AG09319 (cell line): ENCODE data around the gene IL1RAPL1.

Experiments
- DNase-seq: peaks from one replicate; pipeline ENCODE4 v3.0.0-alpha.2; 2010; ENCODE audit warnings: low read depth; ENCODE audit errors: extremely low read depth
- TF ChIP-seq, protein P1 (sequence below): IDR thresholded peaks from 2 replicates; pipeline ENCODE4 v1.5.1; 2011; ENCODE audit warnings: low read depth, mild to moderate bottlenecking, inconsistent platforms, low read length, moderate library complexity

IL1RAPL1 gene

DNA sequence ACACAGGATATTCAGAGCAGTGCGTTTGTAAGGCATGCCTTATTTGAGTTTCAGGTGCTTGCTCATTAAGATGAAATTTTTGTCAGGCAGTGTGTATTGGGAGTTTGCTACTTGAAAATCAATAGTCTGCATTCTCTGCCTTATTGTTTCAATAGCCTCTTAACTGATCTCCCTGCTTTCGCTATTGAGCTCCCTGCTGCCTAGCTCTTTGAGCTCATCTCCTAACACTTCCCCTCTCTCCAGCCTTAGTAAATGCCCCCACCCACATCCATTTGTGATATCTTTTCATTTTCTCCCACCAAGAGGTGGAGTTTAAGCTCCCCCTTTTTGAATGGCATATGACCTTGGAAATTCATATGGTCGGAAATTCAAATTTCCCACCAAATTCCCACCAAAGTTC, 256.6 kb downstream of the IL1RAPL1 start:
- TF ChIP-seq, protein P1, sequence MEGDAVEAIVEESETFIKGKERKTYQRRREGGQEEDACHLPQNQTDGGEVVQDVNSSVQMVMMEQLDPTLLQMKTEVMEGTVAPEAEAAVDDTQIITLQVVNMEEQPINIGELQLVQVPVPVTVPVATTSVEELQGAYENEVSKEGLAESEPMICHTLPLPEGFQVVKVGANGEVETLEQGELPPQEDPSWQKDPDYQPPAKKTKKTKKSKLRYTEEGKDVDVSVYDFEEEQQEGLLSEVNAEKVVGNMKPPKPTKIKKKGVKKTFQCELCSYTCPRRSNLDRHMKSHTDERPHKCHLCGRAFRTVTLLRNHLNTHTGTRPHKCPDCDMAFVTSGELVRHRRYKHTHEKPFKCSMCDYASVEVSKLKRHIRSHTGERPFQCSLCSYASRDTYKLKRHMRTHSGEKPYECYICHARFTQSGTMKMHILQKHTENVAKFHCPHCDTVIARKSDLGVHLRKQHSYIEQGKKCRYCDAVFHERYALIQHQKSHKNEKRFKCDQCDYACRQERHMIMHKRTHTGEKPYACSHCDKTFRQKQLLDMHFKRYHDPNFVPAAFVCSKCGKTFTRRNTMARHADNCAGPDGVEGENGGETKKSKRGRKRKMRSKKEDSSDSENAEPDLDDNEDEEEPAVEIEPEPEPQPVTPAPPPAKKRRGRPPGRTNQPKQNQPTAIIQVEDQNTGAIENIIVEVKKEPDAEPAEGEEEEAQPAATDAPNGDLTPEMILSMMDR, result no peak
- DNase-seq, result no peak

- no peak for DNase-seq
- TF ChIP-seq, protein P1, result no peak
Measured at GRCh38 chrX:28847423-28847822, 260.2 kb downstream of the IL1RAPL1 start.

DNA sequence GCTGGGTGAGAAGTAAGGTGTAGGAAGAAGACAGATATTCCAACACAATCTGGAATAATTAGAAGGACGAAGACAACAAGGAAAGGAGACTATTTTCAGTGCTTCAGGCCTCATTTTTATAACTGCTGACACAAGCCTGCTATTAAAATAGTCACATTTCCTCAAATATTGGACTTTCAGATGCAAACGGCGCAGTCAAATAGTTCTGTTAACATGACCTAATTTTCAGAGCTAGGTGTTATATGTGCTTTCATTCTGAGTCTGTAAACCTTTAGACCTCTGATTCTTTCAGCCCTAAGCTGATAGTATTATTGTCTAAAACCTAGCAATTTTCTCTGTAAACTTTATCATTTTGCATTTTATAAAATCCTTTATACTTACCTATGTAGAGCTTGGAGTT, 261.5 kb downstream of the IL1RAPL1 start:
- TF ChIP-seq, protein P1, result no peak

DNA sequence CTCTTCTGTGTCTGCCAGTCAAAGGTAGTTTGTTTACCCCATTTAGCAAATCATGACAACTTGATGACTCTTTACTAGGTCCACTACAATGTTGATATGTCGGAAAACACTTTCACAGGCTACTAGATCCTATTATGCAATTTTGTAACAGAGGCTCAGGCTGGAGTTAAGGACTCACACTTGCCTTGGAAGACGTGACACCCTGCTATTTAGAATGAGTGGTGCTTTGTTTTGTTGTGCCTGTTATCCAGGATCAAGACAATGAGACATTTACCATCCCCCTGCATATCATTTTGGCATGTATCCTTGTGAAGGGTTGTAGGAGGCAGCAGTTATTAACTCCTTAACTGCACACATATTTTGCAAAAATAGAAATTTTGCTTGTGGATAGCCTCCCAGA, 263.7 kb downstream of the IL1RAPL1 start:
- TF ChIP-seq, protein P1, result no peak
- no peak for DNase-seq

More for the DNA sequence above, 261.5 kb downstream of the IL1RAPL1 start:
- DNase-seq, result no peak

DNA sequence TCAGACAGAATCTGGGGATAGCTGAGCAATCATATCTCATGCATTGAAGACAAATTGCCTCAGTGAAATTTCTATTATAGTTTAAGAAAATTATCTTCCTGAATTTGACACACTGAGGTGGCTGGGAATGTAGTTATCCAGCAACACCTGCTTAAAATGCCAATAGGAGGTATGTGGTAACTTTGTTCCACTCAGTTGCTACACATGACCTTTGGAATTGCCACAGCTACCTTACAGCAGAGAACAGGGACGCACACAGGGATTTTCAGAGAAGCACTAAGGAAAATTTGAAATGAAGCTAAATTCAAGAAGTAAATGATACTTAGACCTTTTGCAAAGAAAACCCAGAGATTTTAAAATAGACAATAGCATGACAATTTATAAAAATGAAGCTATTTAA, 264.6 kb downstream of the IL1RAPL1 start:
- DNase-seq, result no peak
- TF ChIP-seq, protein P1, result no peak

- no peak for DNase-seq
- TF ChIP-seq, protein P1, result no peak
Measured at GRCh38 chrX:28854637-28855036, 267.4 kb downstream of the IL1RAPL1 start.

DNA sequence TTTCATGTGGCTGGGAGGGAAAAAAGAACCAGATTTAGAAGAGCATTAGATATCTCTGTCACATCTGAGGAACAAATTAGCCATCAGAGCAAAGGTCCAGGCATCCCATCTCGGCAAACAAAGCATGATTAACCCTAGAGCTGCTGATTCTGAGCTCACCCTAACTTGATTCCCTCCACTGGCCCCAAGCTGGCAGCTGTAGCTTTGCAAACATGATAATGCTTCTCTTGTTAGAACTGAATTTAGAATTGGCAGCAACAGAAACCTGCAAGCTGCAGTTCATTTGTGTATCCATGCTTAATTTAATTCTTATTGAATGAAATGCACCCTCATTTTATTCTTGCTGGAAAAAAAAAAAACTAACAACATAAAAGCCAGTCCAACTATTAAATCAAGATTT, 289.2 kb downstream of the IL1RAPL1 start:
- DNase-seq, result no peak
- TF ChIP-seq, protein P1, result no peak
